ENCODE measurements around the gene GNAI1.

GRCh38 chr7:80253237-80253636 is 118.6 kb downstream of the GNAI1 start:
- TF ChIP-seq, protein P1, sequence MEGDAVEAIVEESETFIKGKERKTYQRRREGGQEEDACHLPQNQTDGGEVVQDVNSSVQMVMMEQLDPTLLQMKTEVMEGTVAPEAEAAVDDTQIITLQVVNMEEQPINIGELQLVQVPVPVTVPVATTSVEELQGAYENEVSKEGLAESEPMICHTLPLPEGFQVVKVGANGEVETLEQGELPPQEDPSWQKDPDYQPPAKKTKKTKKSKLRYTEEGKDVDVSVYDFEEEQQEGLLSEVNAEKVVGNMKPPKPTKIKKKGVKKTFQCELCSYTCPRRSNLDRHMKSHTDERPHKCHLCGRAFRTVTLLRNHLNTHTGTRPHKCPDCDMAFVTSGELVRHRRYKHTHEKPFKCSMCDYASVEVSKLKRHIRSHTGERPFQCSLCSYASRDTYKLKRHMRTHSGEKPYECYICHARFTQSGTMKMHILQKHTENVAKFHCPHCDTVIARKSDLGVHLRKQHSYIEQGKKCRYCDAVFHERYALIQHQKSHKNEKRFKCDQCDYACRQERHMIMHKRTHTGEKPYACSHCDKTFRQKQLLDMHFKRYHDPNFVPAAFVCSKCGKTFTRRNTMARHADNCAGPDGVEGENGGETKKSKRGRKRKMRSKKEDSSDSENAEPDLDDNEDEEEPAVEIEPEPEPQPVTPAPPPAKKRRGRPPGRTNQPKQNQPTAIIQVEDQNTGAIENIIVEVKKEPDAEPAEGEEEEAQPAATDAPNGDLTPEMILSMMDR (conservative IDR thresholded peaks at IDR 0.05; ENCODE audit: low read depth, low read length), result no peak
- no peak for TF ChIP-seq EZH2 (IDR thresholded peaks at IDR 0.05; ENCODE audit: borderline replicate concordance, low read depth, low read length, poor library complexity, severe bottlenecking)

Measured in A673 (cell line).